GM15510 (cell line): ENCODE results near the gene PPDPF.

Experiments
- POLR2A ChIP-seq: IDR thresholded peaks from 3 replicates; pipeline ENCODE4 v1.6.1; 2011; ENCODE audit warnings: borderline replicate concordance; ENCODE audit not compliant: insufficient read length; ENCODE audit errors: extremely low read depth

PPDPF gene

GRCh38 chr20:63522091-63522868, 1.7 kb downstream of the PPDPF start:
- no peak for TF ChIP-seq POLR2A

- no peak for TF ChIP-seq POLR2A
These were observed 2.5 kb downstream of the PPDPF start for GRCh38 chr20:63522981-63523611.

- no peak for TF ChIP-seq POLR2A
These were observed 4.6 kb downstream of the PPDPF start for GRCh38 chr20:63525185-63525584.

GRCh38 chr20:63525971-63526370, 5.4 kb downstream of the PPDPF start:
- TF ChIP-seq POLR2A = no peak

- no peak for TF ChIP-seq POLR2A
These were observed 6.6 kb downstream of the PPDPF start for GRCh38 chr20:63527184-63527583.

GRCh38 chr20:63529180-63529860, 8.8 kb downstream of the PPDPF start:
- no peak for TF ChIP-seq POLR2A

- no peak for TF ChIP-seq POLR2A
These were observed 9.6 kb downstream of the PPDPF start for GRCh38 chr20:63529861-63530787.

GRCh38 chr20:63530788-63531160, 10.2 kb downstream of the PPDPF start:
- TF ChIP-seq POLR2A = no peak

- no peak for TF ChIP-seq POLR2A
These were observed 11.3 kb downstream of the PPDPF start for GRCh38 chr20:63531686-63532448.

GRCh38 chr20:63532449-63532971, 11.9 kb downstream of the PPDPF start:
- TF ChIP-seq POLR2A = no peak

- no peak for TF ChIP-seq POLR2A
These were observed 12.8 kb downstream of the PPDPF start for GRCh38 chr20:63533388-63533787.

- TF ChIP-seq POLR2A = no peak
These were observed 13.4 kb downstream of the PPDPF start for GRCh38 chr20:63533871-63534393.

GRCh38 chr20:63534427-63534830, 13.9 kb downstream of the PPDPF start:
- no peak for TF ChIP-seq POLR2A
